Calu3 (cell line): ENCODE measurements around the gene COX6B2. TPM values are rescaled to one million over a fixed set of nuclear protein-coding genes. Genes with fewer than 3 reads are reported as not detected.

ENCODE experiments used
- BruUV-seq: library from RNA; stranded (reverse); fragments of 400-500 nt; replicated peaks from 2 replicates; lab custom pipeline; 2021; lab: Mats Ljungman, UMichigan
- CTCF ChIA-PET: fragments of 300-600 bp; sonication (Branson Sonifier 250); formaldehyde crosslinking; loops from one replicate; lab custom pipeline; 2022; ENCODE audit warnings: antibody characterized with exemption; lab: Charles Lee
- DNase-seq: peaks from one replicate; pipeline ENCODE4 v3.0.0; 2022
- H3K27ac Mint-ChIP-seq: one replicate; pipeline ENCODE4 v1.8.0; 2022; ENCODE audit warnings: mixed read lengths; ENCODE audit not compliant: unreplicated experiment
- H3K27me3 Mint-ChIP-seq: one replicate; pipeline ENCODE4 v1.8.0; 2022; ENCODE audit warnings: mixed read lengths; ENCODE audit not compliant: unreplicated experiment
- H3K36me3 Mint-ChIP-seq: one replicate; pipeline ENCODE4 v1.8.0; 2022; ENCODE audit warnings: mild to moderate bottlenecking, moderate library complexity, mixed read lengths; ENCODE audit not compliant: insufficient read depth, unreplicated experiment
- H3K4me1 Mint-ChIP-seq: one replicate; pipeline ENCODE4 v1.8.0; 2022; ENCODE audit warnings: mild to moderate bottlenecking, low read depth, mixed read lengths; ENCODE audit not compliant: unreplicated experiment
- H3K4me3 Mint-ChIP-seq: one replicate; pipeline ENCODE4 v1.8.0; 2022; ENCODE audit warnings: mild to moderate bottlenecking, low read depth, moderate library complexity, mixed read lengths; ENCODE audit not compliant: unreplicated experiment
- H3K9me3 Mint-ChIP-seq: one replicate; pipeline ENCODE4 v1.8.0; 2022; ENCODE audit warnings: low read depth, mixed read lengths; ENCODE audit not compliant: unreplicated experiment
- CTCF ChIP-seq: fragments of 200-600 bp; IDR thresholded peaks from one replicate; pipeline ENCODE4 v1.8.0; 2022; ENCODE audit warnings: antibody characterized with exemption; ENCODE audit not compliant: unreplicated experiment
- intact Hi-C: fragments of 100-400 bp; cut with micrococcal nuclease; formaldehyde crosslinking; loops from one replicate; pipeline ENCODE4 v1.10.0; 2022; ENCODE audit not compliant: unreplicated experiment
- total RNA-seq: library from RNA; stranded (reverse); gene quantifications from 2 replicates; pipeline ENCODE4 v1.2.3, GENCODE V29; 2022

Gene COX6B2
- total RNA-seq, 1 experiment from 2014 or later, result 3.4 TPM

GRCh38 chr19:55316646-55317045 is 37.9 kb downstream of the COX6B2 start:
- Mint-ChIP-seq H3K9me3 (no peaks in the 10 kb centered on the region), H3K4me3 (no peak overlapping the region), H3K4me1 (no peaks in the 10 kb centered on the region), H3K27me3 (peaks cover 8% of the 10 kb centered on the region), H3K36me3 (no peaks in the 10 kb centered on the region), H3K27ac (no peak overlapping the region)
- TF ChIP-seq CTCF, result no peak
- no TSS peak for BruUV-seq
- intact Hi-C loops, result no loop called here
- CTCF ChIA-PET, result interaction anchor here (0.8 kb wide), 1 partner anchor 15 kb away, joined by 3 read pairs; no protein-coding TSS in a partner anchor
- DNase-seq, result no peak

DNA sequence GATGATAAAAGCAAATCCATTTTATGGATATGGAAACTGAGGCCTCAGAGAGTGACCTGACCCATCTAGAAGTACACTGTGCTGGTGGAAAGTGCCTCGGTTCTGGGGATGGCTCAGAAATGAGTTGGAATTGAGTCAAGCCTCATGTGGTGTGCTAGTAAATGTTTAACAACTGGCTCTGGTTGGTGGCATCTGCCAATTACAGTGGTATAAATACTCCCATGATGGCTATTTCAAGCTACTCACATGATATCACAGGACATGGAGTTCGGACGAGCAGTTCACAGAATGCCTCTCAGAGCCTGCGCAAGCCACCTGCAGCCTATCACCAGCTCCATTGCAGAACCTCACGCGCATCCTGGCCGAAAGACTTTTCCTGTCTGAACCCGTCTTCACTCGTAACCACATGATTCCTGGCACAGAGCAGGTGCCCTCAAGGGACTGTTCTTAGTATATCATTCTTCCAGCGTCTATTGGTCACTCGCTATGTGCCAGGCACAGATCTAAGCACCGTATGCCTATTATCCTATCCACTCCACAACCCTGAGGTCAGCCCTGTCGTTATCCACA is 38.5 kb downstream of the COX6B2 start:
- intact Hi-C loops, result no loop called here
- H3K36me3 Mint-ChIP-seq, result no peaks in the 10 kb centered on the region
- DNase-seq, result no peak
- BruUV-seq, result no TSS peak
- H3K4me3 Mint-ChIP-seq, result no peak overlapping the region
- no peaks in the 10 kb centered on the region for H3K4me1 Mint-ChIP-seq
- no peak for TF ChIP-seq CTCF
- peaks cover 2% of the 10 kb centered on the region for H3K27me3 Mint-ChIP-seq
- H3K9me3 Mint-ChIP-seq, result no peaks in the 10 kb centered on the region
- CTCF ChIA-PET, result no interaction called here
- no peak overlapping the region for H3K27ac Mint-ChIP-seq

GRCh38 chr19:55314396-55314795 is 40.1 kb downstream of the COX6B2 start:
- intact Hi-C loops, result no loop called here
- TF ChIP-seq CTCF, result no peak
- no peak overlapping the region for H3K4me3 Mint-ChIP-seq
- H3K9me3 Mint-ChIP-seq, result no peaks in the 10 kb centered on the region
- H3K4me1 Mint-ChIP-seq, result no peaks in the 10 kb centered on the region
- no peaks in the 10 kb centered on the region for H3K36me3 Mint-ChIP-seq
- no peak for DNase-seq
- CTCF ChIA-PET, result no interaction called here
- no TSS peak for BruUV-seq
- no peak overlapping the region for H3K27ac Mint-ChIP-seq
- no peaks in the 10 kb centered on the region for H3K27me3 Mint-ChIP-seq

DNA sequence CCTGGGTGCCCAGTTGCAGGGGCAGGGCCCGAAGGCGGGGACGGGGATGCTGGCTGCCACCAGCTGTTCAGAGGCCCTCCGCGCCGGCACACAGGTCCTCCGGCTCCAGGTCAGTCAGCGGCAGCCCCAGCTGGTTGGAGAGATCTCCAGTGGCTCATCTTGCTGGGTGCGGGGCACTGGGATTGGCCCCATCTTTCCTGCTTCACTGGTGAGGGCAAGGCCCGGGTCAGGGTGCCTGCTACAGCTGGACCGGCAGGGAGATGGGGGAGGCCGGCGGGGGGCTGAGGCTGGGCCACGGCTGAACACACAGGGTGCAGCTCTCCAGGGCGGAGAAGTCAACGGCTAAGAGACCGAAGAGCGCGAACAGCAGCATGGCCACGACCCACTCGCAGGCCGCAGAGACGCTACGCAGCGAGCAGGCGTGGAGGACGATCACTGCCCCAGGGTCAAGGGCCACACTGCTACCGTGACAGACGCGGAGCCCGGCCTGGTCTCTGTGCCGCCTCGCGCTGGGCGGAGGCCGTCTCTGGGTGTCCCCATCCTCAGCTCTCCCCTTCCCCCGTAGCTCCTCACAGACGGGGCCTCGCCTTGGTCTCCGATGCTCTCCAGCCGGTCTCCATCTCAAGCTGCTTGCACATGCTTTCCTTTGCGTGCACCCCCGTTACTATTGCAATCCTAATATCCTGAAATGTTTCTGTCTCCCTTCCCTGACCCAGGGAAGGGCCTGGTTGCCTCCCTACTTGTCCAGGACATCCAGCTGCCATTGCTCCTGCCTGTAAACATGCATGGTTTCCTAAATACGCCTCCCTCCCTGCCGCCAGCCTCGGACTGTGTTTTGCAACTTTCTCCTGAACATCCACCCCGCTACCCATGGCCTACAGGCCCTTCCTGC is 41.7 kb downstream of the COX6B2 start:
- H3K27ac Mint-ChIP-seq, result no peak overlapping the region
- DNase-seq, result no peak
- H3K4me1 Mint-ChIP-seq, result no peaks in the 10 kb centered on the region
- CTCF ChIA-PET, result no interaction called here
- intact Hi-C loops, result no loop called here
- no peaks in the 10 kb centered on the region for H3K27me3 Mint-ChIP-seq
- H3K9me3 Mint-ChIP-seq, result no peaks in the 10 kb centered on the region
- H3K4me3 Mint-ChIP-seq, result no peak overlapping the region
- no peaks in the 10 kb centered on the region for H3K36me3 Mint-ChIP-seq
- TF ChIP-seq CTCF, result no peak
- BruUV-seq, result no TSS peak
